Colonic mucosa (tissue), 4 donors: ENCODE results near the gene HASPIN. TPM values are rescaled to one million over a fixed set of nuclear protein-coding genes. Genes with fewer than 3 reads are reported as not detected.

Experiments used
- DNase-seq: peaks from one replicate; pipeline ENCODE4 v3.0.0-alpha.2; 2020
- H3K27ac ChIP-seq: fragments of 200-600 bp; one replicate; pipeline ENCODE4 v1.8.0; 2021
- H3K27me3 ChIP-seq: fragments of 200-600 bp; one replicate; pipeline ENCODE4 v1.8.0; 2021
- H3K36me3 ChIP-seq: fragments of 200-600 bp; one replicate; pipeline ENCODE4 v1.8.0; 2021
- H3K4me1 ChIP-seq: fragments of 200-600 bp; one replicate; pipeline ENCODE4 v1.8.0; 2021; ENCODE audit warnings: mild to moderate bottlenecking
- H3K4me3 ChIP-seq: fragments of 200-600 bp; one replicate; pipeline ENCODE4 v1.8.0; 2021
- H3K9ac ChIP-seq, 2 donors: one replicate each; pipeline ENCODE4 v1.7.0; 2013; ENCODE audit warnings: control low read depth in 2 of 2, low read depth in 2 of 2, low read length in 2 of 2
- H3K9me3 ChIP-seq: fragments of 200-600 bp; one replicate; pipeline ENCODE4 v1.8.0; 2021
- CTCF ChIP-seq: fragments of 200-600 bp; IDR thresholded peaks from one replicate; pipeline ENCODE4 v1.8.0; 2022; ENCODE audit warnings: antibody characterized with exemption, mild to moderate bottlenecking
- intact Hi-C: fragments of 100-400 bp; cut with DNase I; formaldehyde crosslinking; loops from one replicate; pipeline ENCODE4 v1.14.1; 2022
- total RNA-seq, 2 donors: library from RNA; stranded (reverse); fragmentation: NEBNext Ultra II Directional in 1 of 2; extraction: Animal tissue kit (Norgen Biotek cat#: 25700) in 1 of 2; gene quantifications; one replicate each; pipeline ENCODE4 v1.2.1, GENCODE V29; 2021
- donor health status: healthy.
- donor health status: DM: no; HTN: no; CAD: no.
- donor health status: DM: no; HTN: no; CAD: no.

The HASPIN gene
- total RNA-seq, 2 donors from 2014 or later = 2.6 to 13.2 TPM

- no peaks in the 10 kb centered on the region for H3K36me3 ChIP-seq
- no peak overlapping the region for H3K27ac ChIP-seq
- no peak overlapping the region for H3K4me3 ChIP-seq
- no peak for DNase-seq
- H3K9me3 ChIP-seq = no peaks in the 10 kb centered on the region
- H3K9ac ChIP-seq = no peak overlapping the region
- H3K4me1 ChIP-seq = no peaks in the 10 kb centered on the region
- intact Hi-C loops = no loop called here
- H3K27me3 ChIP-seq = peaks cover 8% of the 10 kb centered on the region
- TF ChIP-seq CTCF = no peak
Observed at GRCh38 chr17:3688852-3689261, 34.8 kb upstream of the HASPIN start.

- H3K9me3 ChIP-seq = no peaks in the 10 kb centered on the region
- TF ChIP-seq CTCF = no peak
- H3K27me3 ChIP-seq = peaks cover 3% of the 10 kb centered on the region
- no peaks in the 10 kb centered on the region for H3K36me3 ChIP-seq
- no peak overlapping the region for H3K4me3 ChIP-seq
- no peak overlapping the region for H3K27ac ChIP-seq
- no peaks in the 10 kb centered on the region for H3K4me1 ChIP-seq
- no peak for DNase-seq
- intact Hi-C loops = no loop called here
- H3K9ac ChIP-seq = no peak overlapping the region
Observed at GRCh38 chr17:3689262-3690093, 34.2 kb upstream of the HASPIN start.

- Histone ChIP-seq H3K9ac (no peak overlapping the region), H3K4me1 (no peaks in the 10 kb centered on the region), H3K27me3 (peaks cover 9% of the 10 kb centered on the region), H3K36me3 (no peaks in the 10 kb centered on the region), H3K9me3 (no peaks in the 10 kb centered on the region), H3K4me3 (no peak overlapping the region), H3K27ac (no peak overlapping the region)
- intact Hi-C loops = no loop called here
- TF ChIP-seq CTCF = no peak
- no peak for DNase-seq
Observed at GRCh38 chr17:3690094-3690715, 33.5 kb upstream of the HASPIN start.

- no peak for DNase-seq
- Histone ChIP-seq H3K4me3 (no peak overlapping the region), H3K36me3 (no peaks in the 10 kb centered on the region), H3K27me3 (peaks cover 23% of the 10 kb centered on the region), H3K9me3 (no peaks in the 10 kb centered on the region), H3K27ac (no peak overlapping the region), H3K9ac (no peak overlapping the region), H3K4me1 (no peaks in the 10 kb centered on the region)
- intact Hi-C loops = no loop called here
- TF ChIP-seq CTCF = no peak
Observed at GRCh38 chr17:3691617-3692067, 32.1 kb upstream of the HASPIN start.

- H3K27me3 ChIP-seq = peaks cover 29% of the 10 kb centered on the region
- intact Hi-C loops = no loop called here
- DNase-seq = no peak
Observed at GRCh38 chr17:3692346-3692745, 31.4 kb upstream of the HASPIN start.

More at GRCh38 chr17:3692346-3692745, 31.4 kb upstream of the HASPIN start:
- TF ChIP-seq CTCF = no peak
- Histone ChIP-seq H3K9me3 (no peaks in the 10 kb centered on the region), H3K27ac (no peak overlapping the region), H3K36me3 (no peaks in the 10 kb centered on the region), H3K9ac (no peak overlapping the region), H3K4me3 (no peak overlapping the region), H3K4me1 (no peaks in the 10 kb centered on the region)
